NCI-H524 treated with DMSO at 0.1 percent for 48 hours (cell line): Measurements from ENCODE around the gene MAD1L1.
"Not testable (repeated sequence)": the region's sequence is repeated elsewhere in the genome, so short reads cannot be mapped to it uniquely, and the experiment has no call there.

Experiments
- DNase-seq: peaks from one replicate; lab custom pipeline; 2025; lab: John Stamatoyannopoulos, UW

The MAD1L1 gene

GRCh38 chr7:1987591-1988532 lies 244.9 kb downstream of the MAD1L1 start:
- DNase-seq: no peak

- DNase-seq: peak; percentile 8
Observed at GRCh38 chr7:1987084-1987535, 245.6 kb downstream of the MAD1L1 start.

- no peak for DNase-seq
Observed at GRCh38 chr7:1986366-1987083, 246.2 kb downstream of the MAD1L1 start.

GRCh38 chr7:1985936-1986335 lies 246.8 kb downstream of the MAD1L1 start:
- no peak for DNase-seq

GRCh38 chr7:1985042-1985441 lies 247.7 kb downstream of the MAD1L1 start:
- DNase-seq: no peak

GRCh38 chr7:1981878-1982230 lies 250.9 kb downstream of the MAD1L1 start:
- DNase-seq: no peak

- no peak for DNase-seq
Observed at GRCh38 chr7:1981201-1981877, 251.4 kb downstream of the MAD1L1 start.

GRCh38 chr7:1979591-1980560 lies 252.9 kb downstream of the MAD1L1 start:
- DNase-seq: no peak

GRCh38 chr7:1978656-1979590 lies 253.8 kb downstream of the MAD1L1 start:
- no peak for DNase-seq

- DNase-seq: no peak
Observed at GRCh38 chr7:1977876-1978441, 254.8 kb downstream of the MAD1L1 start.

- no peak for DNase-seq
Observed at GRCh38 chr7:1977059-1977875, 255.5 kb downstream of the MAD1L1 start.

- DNase-seq: not testable (repeated sequence)
Observed at GRCh38 chr7:1976521-1976920, 256.2 kb downstream of the MAD1L1 start.

GRCh38 chr7:1975581-1975980 lies 257.2 kb downstream of the MAD1L1 start:
- DNase-seq: no peak

GRCh38 chr7:1975179-1975578 lies 257.6 kb downstream of the MAD1L1 start:
- DNase-seq: no peak

GRCh38 chr7:1974290-1975101 lies 258.2 kb downstream of the MAD1L1 start:
- no peak for DNase-seq

- no peak for DNase-seq
Observed at GRCh38 chr7:1973321-1974251, 259.2 kb downstream of the MAD1L1 start.

GRCh38 chr7:1972744-1973143 lies 260.0 kb downstream of the MAD1L1 start:
- no peak for DNase-seq
